ENCODE data around the gene NME3.

NME3 gene

GRCh38 chr16:1792836-1793577, 21.7 kb upstream of the NME3 start:
- DNase-seq, result no peak

DNA sequence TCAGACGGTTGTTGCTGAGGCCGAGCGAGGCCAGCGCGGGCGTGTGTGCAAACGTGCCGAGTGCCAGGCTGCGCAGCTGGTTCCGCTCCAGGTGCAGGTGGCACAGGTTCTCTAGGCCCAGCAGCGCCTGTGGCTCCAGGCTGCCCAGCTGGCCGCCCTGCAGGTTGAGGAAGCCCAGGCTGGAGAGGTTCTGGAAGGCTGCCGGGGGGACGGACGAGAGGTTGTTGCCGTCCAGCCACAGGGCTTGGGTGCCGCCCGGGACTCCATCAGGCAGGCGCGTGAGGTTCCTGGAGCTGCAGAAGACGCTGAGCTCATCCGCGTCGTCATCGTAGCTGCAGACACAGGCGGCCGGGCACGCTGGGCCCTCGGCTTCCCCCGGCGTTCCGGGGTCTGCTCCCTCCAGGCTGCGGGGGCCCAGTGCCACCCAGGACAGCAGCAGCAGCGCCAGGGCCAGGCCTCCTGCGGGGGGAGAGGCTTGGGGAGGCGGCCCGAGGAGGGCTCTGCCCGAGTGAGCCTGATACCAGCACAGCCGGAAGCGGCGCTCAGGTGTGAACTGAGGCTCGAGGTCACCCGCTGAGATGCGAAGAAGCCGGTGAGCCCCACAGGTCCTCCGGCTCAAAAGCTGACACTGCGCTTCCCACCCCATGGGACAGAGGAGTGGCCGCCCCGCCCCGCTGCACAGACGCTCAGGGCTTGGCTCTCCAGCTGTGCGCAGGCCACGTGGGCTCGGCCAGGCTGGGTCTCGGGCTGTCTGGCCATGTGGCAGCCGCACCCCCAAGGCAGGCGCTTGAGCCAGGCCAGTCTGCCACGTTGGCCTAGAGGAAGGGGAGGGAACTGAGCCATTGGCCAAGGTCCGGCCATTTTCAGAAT, 20.8 kb upstream of the NME3 start:
- no peak for DNase-seq

- no peak for DNase-seq
Measured at GRCh38 chr16:1791256-1791942, 20.1 kb upstream of the NME3 start.

DNA sequence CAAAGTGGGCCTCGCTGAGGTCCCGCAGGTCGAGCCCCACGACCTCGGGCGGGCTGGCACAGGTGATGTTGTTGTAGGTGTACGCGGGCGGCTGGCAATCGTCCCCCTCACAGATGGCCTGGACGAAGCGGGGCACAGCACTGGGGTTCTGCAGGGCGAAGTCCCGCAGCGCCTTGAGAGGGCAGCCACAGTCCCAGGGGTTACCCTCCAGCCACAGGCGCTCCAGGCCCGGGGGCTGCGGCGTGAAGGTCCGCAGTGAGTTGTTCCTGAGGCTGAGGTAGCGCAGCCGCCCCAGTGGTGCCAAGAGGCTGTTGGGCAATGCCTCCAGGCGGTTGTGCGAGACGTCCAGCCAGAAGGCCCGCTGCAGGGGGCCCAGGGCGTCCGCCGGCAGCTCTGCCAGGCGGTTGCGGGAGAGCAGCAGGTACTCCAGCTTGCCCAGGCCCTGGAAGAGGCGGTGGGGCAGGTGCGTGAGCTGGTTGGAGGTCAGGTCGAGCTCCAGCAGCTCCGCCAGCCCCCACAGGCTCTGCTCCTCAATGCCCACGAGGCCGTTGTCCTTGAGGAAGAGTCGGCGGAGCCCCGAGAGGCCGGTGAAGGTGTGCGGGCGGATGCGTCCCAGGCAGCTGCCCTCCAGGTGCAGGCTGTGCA, 19.4 kb upstream of the NME3 start:
- no peak for DNase-seq

GRCh38 chr16:1790261-1790610, 18.9 kb upstream of the NME3 start:
- DNase-seq, result no peak

GRCh38 chr16:1789643-1790045, 18.3 kb upstream of the NME3 start:
- no peak for DNase-seq

DNA sequence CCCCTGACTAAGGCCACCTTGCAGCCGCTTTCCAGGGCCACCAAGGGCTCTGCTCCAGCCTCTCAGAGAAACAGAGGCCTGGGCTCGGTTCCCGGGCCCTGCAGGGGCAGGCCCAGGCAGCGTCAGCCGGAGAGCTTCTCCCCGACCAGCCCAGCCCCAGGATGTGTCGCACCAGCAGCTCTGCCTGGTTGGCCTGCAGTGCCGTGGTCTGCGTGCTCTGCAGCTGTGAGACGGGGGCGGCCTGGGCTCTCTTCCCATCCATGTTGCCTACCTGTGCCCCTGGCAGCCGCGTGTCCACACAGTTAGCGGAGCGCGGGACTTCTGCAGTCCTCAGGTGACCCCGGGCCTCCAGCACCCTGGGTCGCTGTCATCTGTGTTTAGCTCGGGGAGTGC, 17.4 kb upstream of the NME3 start:
- DNase-seq, result no peak

DNA sequence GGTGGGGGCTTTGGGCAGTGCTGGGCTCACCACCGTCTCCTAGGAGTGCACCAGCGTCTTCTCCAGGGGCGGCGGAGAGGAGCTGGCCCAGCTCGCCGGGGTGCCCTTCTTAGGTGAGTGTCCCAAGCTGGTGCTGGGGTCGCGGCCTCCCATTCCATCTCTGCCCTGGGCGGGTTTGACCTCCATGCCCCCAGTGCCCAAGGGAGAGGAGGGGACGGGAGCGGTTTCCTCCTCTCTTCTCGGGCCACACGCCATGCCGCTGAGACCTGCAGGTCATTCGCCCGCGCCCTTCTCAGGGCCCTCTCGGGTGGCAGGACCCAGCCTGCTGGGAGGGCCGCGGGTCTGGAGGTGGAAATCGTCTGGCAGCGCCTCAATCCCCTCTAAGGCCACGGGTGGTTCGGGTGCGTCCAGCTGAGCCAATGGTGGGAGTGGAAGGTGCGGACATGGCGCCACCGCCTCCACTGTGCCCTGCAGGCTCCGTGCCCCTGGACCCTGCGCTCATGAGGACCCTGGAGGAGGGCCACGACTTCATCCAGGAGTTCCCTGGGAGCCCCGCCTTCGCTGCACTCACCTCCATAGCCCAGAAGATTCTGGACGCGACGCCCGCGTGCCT, 16.9 kb upstream of the NME3 start:
- no peak for DNase-seq

- DNase-seq, result no peak
Measured at GRCh38 chr16:1787322-1788094, 16.2 kb upstream of the NME3 start.

- DNase-seq, result no peak
Measured at GRCh38 chr16:1787056-1787321, 15.6 kb upstream of the NME3 start.

- DNase-seq, result no peak
Measured at GRCh38 chr16:1786242-1787055, 15.1 kb upstream of the NME3 start.

- no peak for DNase-seq
Measured at GRCh38 chr16:1785846-1786170, 14.5 kb upstream of the NME3 start.

- DNase-seq, result no peak
Measured at GRCh38 chr16:1784977-1785845, 13.9 kb upstream of the NME3 start.

GRCh38 chr16:1782408-1783264, 11.3 kb upstream of the NME3 start, which contains the start of the genes NUBP2 and SPSB3:
Gene NUBP2, plus strand, starts transcription at chr16:1782960. Its CDS starts 61 bp downstream, at chr16:1783021.
Gene SPSB3, minus strand, starts transcription at chr16:1782571. Its CDS starts 1,088 bp downstream, at chr16:1781483.
- DNase-seq, result peak; percentile 100

DNA sequence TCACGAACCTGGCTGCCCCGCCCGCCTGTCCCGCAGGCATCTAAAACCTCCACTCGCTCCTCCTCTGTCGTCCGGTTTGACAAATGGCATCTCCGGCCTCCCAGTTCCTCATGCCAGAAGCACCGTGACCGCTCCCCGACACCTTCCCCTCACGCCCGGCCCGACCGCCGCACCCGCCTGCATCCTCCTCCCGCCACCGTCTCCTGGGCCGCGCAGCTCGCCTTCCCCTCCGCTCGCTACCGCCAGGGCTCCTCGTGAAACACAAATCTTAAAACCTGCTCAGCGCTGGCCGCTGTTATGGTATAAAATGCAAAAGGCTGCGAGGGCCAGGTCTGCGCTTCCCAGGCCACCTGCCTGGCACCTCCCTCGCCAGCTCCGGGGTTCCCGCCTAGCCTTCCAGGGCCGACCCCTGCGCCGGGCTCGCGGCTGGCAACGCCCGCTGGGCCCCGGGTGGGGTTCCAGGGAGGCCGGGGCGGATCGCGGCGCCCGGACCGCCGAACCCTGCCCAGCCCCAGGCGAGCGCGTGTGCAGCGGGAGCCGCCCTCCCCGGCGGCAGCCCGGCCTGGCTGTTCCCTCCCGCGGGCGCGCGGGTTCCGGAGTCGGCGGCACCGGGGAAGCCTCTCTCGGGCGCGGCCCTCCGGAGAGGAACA, 10.5 kb upstream of the NME3 start:
- peak; percentile 51 for DNase-seq

DNA sequence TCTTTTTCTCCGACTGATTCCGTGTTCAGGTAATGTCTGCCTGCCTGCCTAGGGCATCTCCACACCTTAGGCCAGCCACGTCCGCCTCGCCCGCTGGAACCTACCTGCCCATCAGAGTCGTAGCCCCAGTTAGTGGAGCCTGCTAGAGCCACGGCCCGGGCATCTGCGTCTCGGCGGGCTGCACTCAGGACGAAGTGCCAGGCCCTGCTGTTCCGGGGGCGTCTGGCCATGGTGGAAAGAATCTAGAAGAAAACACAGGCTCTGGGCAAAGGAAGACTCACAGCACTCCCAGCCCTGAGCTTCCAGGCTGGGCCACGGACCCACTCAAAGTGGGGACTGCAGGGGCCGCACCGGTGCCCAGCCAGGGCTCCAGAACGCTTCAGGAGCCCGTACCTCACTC, 9.9 kb upstream of the NME3 start:
- no peak for DNase-seq

DNA sequence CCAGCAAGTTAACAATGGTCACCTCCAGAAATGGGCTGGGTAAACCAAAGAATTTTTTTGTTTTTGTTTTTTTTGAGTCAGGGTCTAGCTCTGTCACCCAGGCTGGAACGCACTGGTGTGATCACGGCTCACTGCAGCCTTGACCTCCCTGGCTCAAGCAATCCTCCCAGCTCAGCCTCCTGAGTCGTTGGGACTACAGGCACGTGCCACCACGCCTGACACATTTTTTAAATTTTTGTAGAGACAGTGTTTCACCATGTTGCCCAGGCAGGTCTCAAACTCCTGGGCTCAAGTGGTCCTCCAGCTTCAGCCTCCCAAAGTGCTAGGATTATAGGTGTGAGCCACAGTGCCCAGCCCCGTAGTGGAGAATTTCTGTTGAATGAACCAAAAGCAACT, 9.3 kb upstream of the NME3 start:
- no peak for DNase-seq

DNA sequence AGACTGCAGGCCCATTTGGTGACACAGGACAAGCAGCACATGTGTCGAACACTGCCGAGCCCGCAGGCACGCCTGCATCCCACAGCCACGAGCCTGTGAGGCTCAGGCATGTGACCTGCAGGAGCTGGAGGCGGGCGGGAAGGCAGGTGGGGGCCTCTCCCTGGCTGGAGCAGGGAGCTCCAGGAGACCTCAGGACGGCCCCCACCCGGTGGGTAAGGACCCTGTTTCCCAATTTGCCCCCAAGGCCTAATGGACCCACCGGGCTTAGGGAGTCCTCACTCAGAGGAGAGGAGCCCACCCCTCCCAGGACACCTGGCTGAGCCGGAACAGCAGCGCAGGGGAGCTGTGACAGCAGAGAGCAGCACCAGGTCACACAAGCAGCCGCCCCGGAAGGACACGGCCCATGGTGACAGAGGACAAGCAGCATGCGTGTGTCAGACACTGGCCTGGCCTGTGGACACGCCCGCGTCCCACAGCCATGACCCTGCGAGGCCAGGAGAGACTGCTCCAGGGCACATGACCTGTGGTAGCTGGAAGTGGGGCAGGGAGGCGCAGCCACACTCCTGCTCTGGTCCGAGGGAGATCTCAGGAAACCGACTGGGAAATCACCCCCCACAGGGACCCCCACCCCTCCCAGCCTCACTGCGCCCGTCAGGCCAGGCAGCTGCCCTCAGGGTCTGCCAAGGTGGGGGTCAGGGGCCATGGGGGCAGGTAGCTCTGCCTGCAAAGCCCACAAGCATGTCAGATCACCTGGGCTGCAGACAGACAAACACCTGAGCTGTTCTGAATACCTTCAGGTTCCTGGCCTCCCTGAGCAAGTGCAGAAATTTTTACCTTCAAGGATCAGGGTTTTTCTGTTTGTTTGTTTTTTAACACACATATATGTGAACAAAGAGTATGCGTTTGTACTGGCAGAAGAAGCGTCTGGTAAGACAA, 8.7 kb upstream of the NME3 start:
- no peak for DNase-seq
